Stimulated activated CD8-positive, alpha-beta memory T cell treated with anti-CD3 and anti-CD28 coated beads, Interleukin-15, amount 100 ng/mL, for 24 hours (primary cell): ENCODE measurements around the gene TOMM70.

Experiments
- DNase-seq: peaks from one replicate; pipeline ENCODE4 v3.0.0-alpha.2; 2020; ENCODE audit warnings: low read depth

The TOMM70 gene

GRCh38 chr3:100411091-100411982 is 10.4 kb upstream of the TOMM70 start:
- no peak for DNase-seq

- no peak for DNase-seq
Measured at GRCh38 chr3:100407977-100408532, 7.2 kb upstream of the TOMM70 start.

- DNase-seq = no peak
Measured at GRCh38 chr3:100407164-100407563, 6.3 kb upstream of the TOMM70 start.

GRCh38 chr3:100404250-100404548 is 3.3 kb upstream of the TOMM70 start:
- DNase-seq = no peak

- no peak for DNase-seq
Measured at GRCh38 chr3:100403362-100404249, 2.7 kb upstream of the TOMM70 start.

GRCh38 chr3:100402891-100403290 is 2.0 kb upstream of the TOMM70 start:
- no peak for DNase-seq

- DNase-seq = no peak
Measured at GRCh38 chr3:100402256-100402655, 1.4 kb upstream of the TOMM70 start.

GRCh38 chr3:100401674-100402041 is 769 bp upstream of the TOMM70 start:
- DNase-seq = peak; percentile 12

- DNase-seq = peak; percentile 5
Measured at GRCh38 chr3:100400419-100400779, 490 bp downstream of the TOMM70 start.

- no peak for DNase-seq
Measured at GRCh38 chr3:100399341-100400071, 1.4 kb downstream of the TOMM70 start.

GRCh38 chr3:100396967-100397366 is 3.9 kb downstream of the TOMM70 start:
- DNase-seq = no peak

- no peak for DNase-seq
Measured at GRCh38 chr3:100395679-100396431, 5.0 kb downstream of the TOMM70 start.

- DNase-seq = no peak
Measured at GRCh38 chr3:100389025-100389424, 11.9 kb downstream of the TOMM70 start.

GRCh38 chr3:100386437-100387074 is 14.3 kb downstream of the TOMM70 start:
- no peak for DNase-seq

GRCh38 chr3:100384733-100385525 is 16.0 kb downstream of the TOMM70 start:
- no peak for DNase-seq

GRCh38 chr3:100376301-100376700 is 24.6 kb downstream of the TOMM70 start:
- no peak for DNase-seq

GRCh38 chr3:100374521-100374920 is 26.4 kb downstream of the TOMM70 start:
- no peak for DNase-seq

- no peak for DNase-seq
Measured at GRCh38 chr3:100370756-100371155, 30.1 kb downstream of the TOMM70 start.

GRCh38 chr3:100368441-100368840 is 32.4 kb downstream of the TOMM70 start:
- DNase-seq = no peak

GRCh38 chr3:100366424-100366823 is 34.5 kb downstream of the TOMM70 start:
- DNase-seq = no peak
